ENCODE data around the gene ATP5F1E. TPM values are rescaled to one million over a fixed set of nuclear protein-coding genes. Genes with fewer than 3 reads are reported as not detected.

The ATP5F1E gene
- total RNA-seq, 1 experiment from 2014 or later = 52.7 TPM

DNA sequence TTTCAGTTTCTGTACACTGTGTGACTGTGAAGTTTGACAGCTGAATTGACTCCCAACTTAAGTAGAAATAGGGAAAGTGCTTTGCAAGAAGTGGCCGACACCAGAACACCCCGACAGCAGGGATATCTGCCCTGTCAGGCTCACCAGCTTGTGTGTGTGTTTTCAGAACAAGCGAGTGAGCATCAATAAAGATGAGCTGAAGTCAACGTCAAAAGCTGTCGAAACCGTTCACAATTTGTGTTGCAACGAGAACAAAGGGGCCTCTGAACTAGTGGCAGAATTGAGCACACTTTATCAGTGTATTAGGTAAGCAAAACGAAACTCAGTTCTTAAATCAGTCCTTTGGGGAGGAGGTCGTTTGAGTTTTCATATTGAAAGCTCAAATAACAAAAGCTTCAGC is 40.4 kb downstream of the ATP5F1E start:
- H3K27ac Mint-ChIP-seq = no peak overlapping the region
- Histone ChIP-seq H2BK15ac (ENCODE audit: low read depth, low read length) (no peak overlapping the region), H3K4me1 (ENCODE audit: insufficient read depth, low read length) (no peaks in the 10 kb centered on the region), H2AFZ (ENCODE audit: low read length) (no peak overlapping the region), H3K27ac (ENCODE audit: insufficient read length, low read depth, low read length) (no peak overlapping the region), H2AK5ac (ENCODE audit: insufficient read length, low read length) (no peak overlapping the region), H4K91ac (ENCODE audit: insufficient read length, low read depth, low read length) (no peak overlapping the region), H3K9ac (ENCODE audit: extremely low read depth, insufficient read length, low read length) (no peak overlapping the region), H3K18ac (ENCODE audit: insufficient read length, low read depth, low read length) (no peak overlapping the region), H3K4ac (ENCODE audit: low read depth, low read length) (no peak overlapping the region), H3K56ac (ENCODE audit: insufficient read length, low read depth, low read length) (no peak overlapping the region), H3K27me3 (ENCODE audit: insufficient read depth, low read length) (no peaks in the 10 kb centered on the region), H3K23me2 (ENCODE audit: insufficient read length, low read depth, low read length, poor library complexity, severe bottlenecking) (no peaks in the 10 kb centered on the region), H2BK120ac (ENCODE audit: low read depth, low read length, poor library complexity, severe bottlenecking) (no peak overlapping the region), H4K8ac (replicated peaks; ENCODE audit: insufficient read length, low read depth, low read length) (no peak overlapping the region), H2BK12ac (ENCODE audit: insufficient read length, low read depth, low read length) (no peak overlapping the region), H3T11ph (ENCODE audit: low read length) (no peak overlapping the region), H2BK5ac (ENCODE audit: insufficient read length, low read length) (no peak overlapping the region), H3K79me1 (ENCODE audit: insufficient read depth, low read depth, low read length, poor library complexity, severe bottlenecking) (no peaks in the 10 kb centered on the region), H2BK20ac (ENCODE audit: low read depth, low read length, poor library complexity, severe bottlenecking) (no peak overlapping the region), H3K23ac (ENCODE audit: insufficient read length, low read depth, low read length) (no peak overlapping the region), H3K14ac (ENCODE audit: insufficient read depth, low read length) (no peak overlapping the region), H4K20me1 (ENCODE audit: control insufficient read depth, insufficient read depth, insufficient read length) (no peaks in the 10 kb centered on the region), H4K5ac (ENCODE audit: insufficient read length, low read depth, low read length) (no peak overlapping the region), H3K79me2 (ENCODE audit: insufficient read depth, low read length) (no peaks in the 10 kb centered on the region), H3K9me3 (ENCODE audit: control insufficient read depth, low read depth, low read length) (no peaks in the 10 kb centered on the region), H3K4me2 (ENCODE audit: insufficient read depth, insufficient read length, low read length) (no peak overlapping the region)
- no peaks in the 10 kb centered on the region for H3K4me1 Mint-ChIP-seq
- H3K27me3 Mint-ChIP-seq (ENCODE audit: low read depth) = no peaks in the 10 kb centered on the region
- no peaks in the 10 kb centered on the region for H3K9me3 Mint-ChIP-seq
- no peak for TF ChIP-seq CTCF (conservative IDR thresholded peaks at IDR 0.05)
- H3K36me3 Mint-ChIP-seq (ENCODE audit: insufficient read depth in 1 of 3, low read depth in 3 of 3) = peaks cover 46 to 98% (median 92%) of the 10 kb centered on the region in 3 experiments
- H3K4me3 Mint-ChIP-seq = no peak overlapping the region
- no CpG with 5 or more reads among the region's 9 CpGs for WGBS (ENCODE audit: extremely low coverage, insufficient read length, low lambda C conversion rate)
- no peak for DNase-seq
